OCI-LY1 (cell line): ENCODE data around the gene MLLT3.

Source experiments
- H2AFZ ChIP-seq: fragments of 200-600 bp; sonication (generic), shearing (Covaris generic); 2 replicates; pipeline ENCODE4 v1.6.0; 2014; ENCODE audit warnings: antibody characterized with exemption, mild to moderate bottlenecking, low read length
- H3F3A ChIP-seq: fragments of 200-600 bp; sonication (generic), shearing (Covaris generic); 2 replicates; pipeline ENCODE4 v1.6.0; 2014; ENCODE audit warnings: mild to moderate bottlenecking, antibody characterized with exemption, low read length, moderate library complexity; ENCODE audit not compliant: insufficient read depth
- H3K27ac ChIP-seq: fragments of 200-600 bp; sonication (generic); 2 replicates; pipeline ENCODE4 v1.5.1; 2014; ENCODE audit warnings: low read length, mixed run types, mild to moderate bottlenecking, low read depth; ENCODE audit not compliant: poor library complexity, severe bottlenecking
- H3K27me3 ChIP-seq: fragments of 200-600 bp; sonication (generic); 2 replicates; pipeline ENCODE4 v1.6.0; 2014; ENCODE audit warnings: antibody characterized with exemption, mild to moderate bottlenecking, low read length, moderate library complexity; ENCODE audit not compliant: insufficient read depth
- H3K36me3 ChIP-seq: fragments of 200-600 bp; sonication (generic); 2 replicates; pipeline ENCODE4 v1.6.1; 2014; ENCODE audit warnings: mild to moderate bottlenecking, antibody characterized with exemption, low read length, moderate library complexity, mixed read lengths; ENCODE audit not compliant: insufficient read depth
- H3K4me1 ChIP-seq: fragments of 200-600 bp; sonication (generic); 2 replicates; pipeline ENCODE4 v1.5.1; 2014; ENCODE audit warnings: mild to moderate bottlenecking, low read length, moderate library complexity; ENCODE audit not compliant: insufficient read depth, severe bottlenecking
- H3K4me2 ChIP-seq: fragments of 200-600 bp; sonication (generic), shearing (Covaris generic); 2 replicates; pipeline ENCODE4 v1.6.1; 2014; ENCODE audit warnings: low read length
- H3K4me3 ChIP-seq: fragments of 200-600 bp; sonication (generic); 2 replicates; pipeline ENCODE4 v1.5.1; 2014; ENCODE audit warnings: low read length, low read depth, mild to moderate bottlenecking, mixed read lengths; ENCODE audit not compliant: poor library complexity, severe bottlenecking
- H3K79me2 ChIP-seq: fragments of 200-600 bp; shearing (Covaris generic); 2 replicates; pipeline ENCODE4 v1.6.1; 2016; ENCODE audit warnings: mixed run types, low read length, mixed read lengths; ENCODE audit not compliant: insufficient read depth
- H3K9ac ChIP-seq: fragments of 200-600 bp; sonication (generic), shearing (Covaris generic); 2 replicates; pipeline ENCODE4 v1.6.1; 2014; ENCODE audit warnings: mild to moderate bottlenecking, low read length, mixed read lengths
- H3K9me2 ChIP-seq: fragments of 200-600 bp; sonication (generic), shearing (Covaris generic); 2 replicates; pipeline ENCODE4 v1.6.1; 2014; ENCODE audit warnings: low read depth, mild to moderate bottlenecking, low read length, mixed read lengths
- H3K9me3 ChIP-seq: fragments of 200-600 bp; shearing (Covaris generic); 2 replicates; pipeline ENCODE4 v1.6.1; 2014; ENCODE audit warnings: low read length, mixed read lengths
- H4K20me1 ChIP-seq: fragments of 200-600 bp; sonication (generic), shearing (Covaris generic); 2 replicates; pipeline ENCODE4 v1.6.0; 2016; ENCODE audit warnings: mild to moderate bottlenecking, low read length; ENCODE audit not compliant: insufficient read depth
- CTCF ChIP-seq: fragments of 200-600 bp; sonication (generic), shearing (Covaris generic); IDR thresholded peaks from 2 replicates; pipeline ENCODE4 v1.5.1; 2017; ENCODE audit warnings: mild to moderate bottlenecking, antibody characterized with exemption, low read length, moderate library complexity, mixed read lengths
- EZH2 ChIP-seq: fragments of 200-600 bp; sonication (generic), shearing (Covaris generic); IDR thresholded peaks from 2 replicates; pipeline ENCODE4 v1.8.0; 2017; ENCODE audit warnings: borderline replicate concordance, mixed run types, mild to moderate bottlenecking, antibody characterized with exemption, low read length, moderate library complexity, mixed read lengths

The MLLT3 gene

GRCh38 chr9:20593105-20593504 lies 29.2 kb downstream of the MLLT3 start:
- H3F3A ChIP-seq = no peaks in the 10 kb centered on the region
- no peak for TF ChIP-seq CTCF
- TF ChIP-seq EZH2 = no peak
- no peak overlapping the region for H3K9ac ChIP-seq
- no peak overlapping the region for H3K4me3 ChIP-seq
- H3K27ac ChIP-seq = no peak overlapping the region
- H3K9me2 ChIP-seq = no peaks in the 10 kb centered on the region
- H3K36me3 ChIP-seq = no peaks in the 10 kb centered on the region
- H3K27me3 ChIP-seq = no peaks in the 10 kb centered on the region
- no peaks in the 10 kb centered on the region for H3K9me3 ChIP-seq
- H3K4me1 ChIP-seq = no peaks in the 10 kb centered on the region
- H3K4me2 ChIP-seq = no peak overlapping the region
- no peaks in the 10 kb centered on the region for H3K79me2 ChIP-seq
- H2AFZ ChIP-seq = no peak overlapping the region
- H4K20me1 ChIP-seq = no peaks in the 10 kb centered on the region

GRCh38 chr9:20592673-20593072 lies 29.6 kb downstream of the MLLT3 start:
- no peaks in the 10 kb centered on the region for H3K9me2 ChIP-seq

GRCh38 chr9:20591223-20591622 lies 31.1 kb downstream of the MLLT3 start:
- Histone ChIP-seq H3K79me2 (no peaks in the 10 kb centered on the region), H3K9me3 (no peaks in the 10 kb centered on the region), H3K4me1 (no peaks in the 10 kb centered on the region), H3K9ac (no peak overlapping the region), H3F3A (no peaks in the 10 kb centered on the region), H3K4me3 (no peak overlapping the region), H4K20me1 (no peaks in the 10 kb centered on the region), H3K36me3 (no peaks in the 10 kb centered on the region), H3K4me2 (no peak overlapping the region), H3K27ac (no peak overlapping the region), H3K9me2 (no peaks in the 10 kb centered on the region), H3K27me3 (no peaks in the 10 kb centered on the region), H2AFZ (no peak overlapping the region)
- TF ChIP-seq EZH2 (no peak), CTCF (no peak)

More at GRCh38 chr9:20592673-20593072, 29.6 kb downstream of the MLLT3 start:
- no peaks in the 10 kb centered on the region for H3K79me2 ChIP-seq
- no peak overlapping the region for H2AFZ ChIP-seq
- no peak overlapping the region for H3K4me2 ChIP-seq
- no peaks in the 10 kb centered on the region for H3K36me3 ChIP-seq
- H3K27ac ChIP-seq = no peak overlapping the region
- H3K27me3 ChIP-seq = no peaks in the 10 kb centered on the region
- no peak overlapping the region for H3K9ac ChIP-seq
- no peaks in the 10 kb centered on the region for H4K20me1 ChIP-seq
- H3K9me3 ChIP-seq = no peaks in the 10 kb centered on the region
- TF ChIP-seq CTCF (no peak), EZH2 (no peak)
- H3K4me1 ChIP-seq = no peaks in the 10 kb centered on the region
- H3F3A ChIP-seq = no peaks in the 10 kb centered on the region
- no peak overlapping the region for H3K4me3 ChIP-seq
